SU-DHL-6 (cell line): Measurements from ENCODE around the gene PALS2.

Experiments used
- H2AFZ ChIP-seq: fragments of 200-600 bp; sonication (generic); 2 replicates; pipeline ENCODE4 v1.6.1; 2014; ENCODE audit warnings: low read depth, mild to moderate bottlenecking, moderate library complexity, mixed read lengths, antibody characterized with exemption, low read length; ENCODE audit not compliant: severe bottlenecking
- H3F3A ChIP-seq: fragments of 200-600 bp; shearing (Covaris generic); 2 replicates; pipeline ENCODE4 v1.6.0; 2016; ENCODE audit warnings: antibody characterized with exemption, mild to moderate bottlenecking; ENCODE audit not compliant: insufficient read depth
- H3K27ac ChIP-seq: fragments of 200-600 bp; sonication (generic); 2 replicates; pipeline ENCODE4 v1.5.1; 2016; ENCODE audit warnings: low read depth, mild to moderate bottlenecking, low read length, moderate library complexity, mixed read lengths
- H3K27me3 ChIP-seq: fragments of 200-600 bp; sonication (generic), shearing (Covaris generic); 2 replicates; pipeline ENCODE4 v1.6.0; 2014; ENCODE audit warnings: mild to moderate bottlenecking, low read length
- H3K36me3 ChIP-seq: fragments of 200-600 bp; sonication (generic); 2 replicates; pipeline ENCODE4 v1.6.1; 2014; ENCODE audit warnings: mild to moderate bottlenecking, low read length, mixed read lengths
- H3K4me2 ChIP-seq: fragments of 300-600, 200-600 bp; shearing (Covaris generic), sonication (generic); 2 replicates; pipeline ENCODE4 v1.6.0; 2014; ENCODE audit warnings: low read length, low read depth, mild to moderate bottlenecking; ENCODE audit not compliant: poor library complexity, severe bottlenecking
- H3K4me3 ChIP-seq: fragments of 200-600 bp; sonication (generic); 2 replicates; pipeline ENCODE4 v1.5.1; 2014; ENCODE audit warnings: antibody characterized with exemption, low read length, mild to moderate bottlenecking, mixed read lengths; ENCODE audit not compliant: insufficient read depth, poor library complexity, severe bottlenecking
- H3K79me2 ChIP-seq: fragments of 200-600 bp; sonication (generic); 2 replicates; pipeline ENCODE4 v1.6.1; 2014; ENCODE audit warnings: mild to moderate bottlenecking, low read length, moderate library complexity; ENCODE audit not compliant: insufficient read depth
- H3K9ac ChIP-seq: fragments of 200-600 bp; sonication (generic); 2 replicates; pipeline ENCODE4 v1.7.0; 2014; ENCODE audit warnings: mild to moderate bottlenecking, low read length
- H3K9me2 ChIP-seq: fragments of 200-600 bp; sonication (generic); replicated peaks from 2 replicates; pipeline ENCODE4 v1.6.1; 2014; ENCODE audit warnings: low read length; ENCODE audit not compliant: insufficient read depth
- H3K9me3 ChIP-seq: fragments of 200-600 bp; sonication (generic); 2 replicates; pipeline ENCODE4 v1.6.1; 2014; ENCODE audit warnings: low read length, mixed read lengths; ENCODE audit not compliant: insufficient read depth
- H4K20me1 ChIP-seq: fragments of 200-600 bp; sonication (generic); 2 replicates; pipeline ENCODE4 v1.6.1; 2014; ENCODE audit warnings: low read depth, mild to moderate bottlenecking, antibody characterized with exemption, low read length, moderate library complexity, mixed read lengths
- CTCF ChIP-seq: fragments of 200-600 bp; sonication (generic); IDR thresholded peaks from one replicate; pipeline ENCODE4 v1.5.1; 2017; ENCODE audit warnings: antibody characterized with exemption, mild to moderate bottlenecking, low read length, moderate library complexity; ENCODE audit not compliant: insufficient read depth, poor library complexity, severe bottlenecking
- EZH2phosphoT487 ChIP-seq: fragments of 200-600 bp; sonication (generic), shearing (Covaris generic); conservative IDR thresholded peaks from 2 replicates; pipeline ENCODE4 v1.6.1; 2018; ENCODE audit warnings: mild to moderate bottlenecking, antibody characterized with exemption, low read length, moderate library complexity, mixed read lengths

PALS2 gene

GRCh38 chr7:24572393-24572996, 757 bp upstream of the PALS2 start:
- peak overlapping the region; percentile 89 for H3K9ac ChIP-seq
- H3K9me2 ChIP-seq = no peaks in the 10 kb centered on the region
- TF ChIP-seq EZH2phosphoT487 (no peak), CTCF (no peak)
- no peak overlapping the region; the same call in 1 of the 2 replicates for H3K27ac ChIP-seq
- H3K4me2 ChIP-seq = peak overlapping the region; percentile 56
- H3F3A ChIP-seq = peaks cover 22% of the 10 kb centered on the region
- peaks cover 38% of the 10 kb centered on the region for H3K79me2 ChIP-seq
- 0 out of 2 replicates have a peak, but pooled peaks cover 5% of the 10 kb centered on the region for H3K36me3 ChIP-seq
- peak overlapping the region; percentile 76 for H3K4me3 ChIP-seq
- H3K9me3 ChIP-seq = no peaks in the 10 kb centered on the region
- no peaks in the 10 kb centered on the region for H3K27me3 ChIP-seq
- H4K20me1 ChIP-seq = peaks cover 30% of the 10 kb centered on the region
- peak overlapping the region; percentile 93 for H2AFZ ChIP-seq

- 0 out of 2 replicates have a peak, but pooled peaks cover 5% of the 10 kb centered on the region for H3K36me3 ChIP-seq
- peaks cover 22% of the 10 kb centered on the region for H3F3A ChIP-seq
- peaks cover 50% of the 10 kb centered on the region for H3K79me2 ChIP-seq
- peak overlapping the region; percentile 74 for H3K4me2 ChIP-seq
- peak overlapping the region; percentile 76 for H3K4me3 ChIP-seq
- TF ChIP-seq EZH2phosphoT487 (no peak), CTCF (no peak)
- H3K27me3 ChIP-seq = no peaks in the 10 kb centered on the region
- peak overlapping the region; percentile 55 for H2AFZ ChIP-seq
- H4K20me1 ChIP-seq = peaks cover 38% of the 10 kb centered on the region
- peak overlapping the region; percentile 66 for H3K27ac ChIP-seq
- no peaks in the 10 kb centered on the region for H3K9me2 ChIP-seq
- no peaks in the 10 kb centered on the region for H3K9me3 ChIP-seq
- H3K9ac ChIP-seq = peak overlapping the region; percentile 89
These were observed 494 bp downstream of the PALS2 start for GRCh38 chr7:24573554-24574338.

- Histone ChIP-seq H3K27me3 (no peaks in the 10 kb centered on the region), H4K20me1 (peaks cover 44% of the 10 kb centered on the region), H3K9me2 (no peaks in the 10 kb centered on the region), H2AFZ (peak overlapping the region; percentile 55), H3K4me2 (peak overlapping the region; percentile 74), H3K4me3 (peak overlapping the region; percentile 65), H3K27ac (peak overlapping the region; percentile 58), H3K79me2 (peaks cover 57% of the 10 kb centered on the region), H3K9me3 (no peaks in the 10 kb centered on the region), H3K9ac (peak overlapping the region; percentile 89), H3K36me3 (0 out of 2 replicates have a peak, but pooled peaks cover 5% of the 10 kb centered on the region), H3F3A (peaks cover 22% of the 10 kb centered on the region)
- TF ChIP-seq CTCF (no peak), EZH2phosphoT487 (no peak)
These were observed 1.1 kb downstream of the PALS2 start for GRCh38 chr7:24574386-24574785.
